Measurements from ENCODE around the gene SPINK2. TPM values are rescaled to one million over a fixed set of nuclear protein-coding genes. Genes with fewer than 3 reads are reported as not detected.

The SPINK2 gene
- total RNA-seq, 1 donor from 2014 or later = not detected

GRCh38 chr4:56796211-56796610 is 25.3 kb downstream of the SPINK2 start:
- Histone ChIP-seq H3K36me3 (ENCODE audit: insufficient read depth, low read length) (no peaks in the 10 kb centered on the region), H3K27me3 (ENCODE audit: insufficient read depth, low read length) (no peaks in the 10 kb centered on the region), H2AFZ (ENCODE audit: low read depth, low read length) (no peak overlapping the region), H3K4me3 (ENCODE audit: insufficient read depth, low read depth, low read length) (no peak overlapping the region), H3K79me2 (ENCODE audit: insufficient read depth, low read length) (no peaks in the 10 kb centered on the region), H3K27ac (ENCODE audit: low read depth, low read length) (no peak overlapping the region), H3K4me2 (ENCODE audit: low read length) (no peak overlapping the region), H3K9me3 (ENCODE audit: insufficient read depth, low read depth, low read length) (no peaks in the 10 kb centered on the region), H3K9ac (ENCODE audit: low read length) (no peak overlapping the region), H4K20me1 (ENCODE audit: insufficient read depth, low read length) (no peaks in the 10 kb centered on the region), H3K4me1 (ENCODE audit: insufficient read depth, low read length) (peaks cover 6% of the 10 kb centered on the region)
- H3K9me3 Mint-ChIP-seq (ENCODE audit: unreplicated experiment) = no peaks in the 10 kb centered on the region
- H3K27ac Mint-ChIP-seq (ENCODE audit: unreplicated experiment) = no peak overlapping the region
- H3K36me3 Mint-ChIP-seq (ENCODE audit: low read depth, unreplicated experiment) = no peaks in the 10 kb centered on the region
- H3K4me1 Mint-ChIP-seq (ENCODE audit: low read depth, unreplicated experiment) = no peaks in the 10 kb centered on the region
- FAIRE-seq = no peak
- no peak overlapping the region for H3K4me3 Mint-ChIP-seq (ENCODE audit: unreplicated experiment)
- no peak for DNase-seq (ENCODE audit: low read depth)
- no peak for TF ChIP-seq CTCF (IDR thresholded peaks at IDR 0.05; ENCODE audit: insufficient read depth, low read depth, low read length)
- TF ChIP-seq EZH2 (IDR thresholded peaks at IDR 0.05; ENCODE audit: insufficient read depth, low read length) = no peak
- peaks cover 3% of the 10 kb centered on the region for H3K27me3 Mint-ChIP-seq (ENCODE audit: low read depth, unreplicated experiment)

DNA sequence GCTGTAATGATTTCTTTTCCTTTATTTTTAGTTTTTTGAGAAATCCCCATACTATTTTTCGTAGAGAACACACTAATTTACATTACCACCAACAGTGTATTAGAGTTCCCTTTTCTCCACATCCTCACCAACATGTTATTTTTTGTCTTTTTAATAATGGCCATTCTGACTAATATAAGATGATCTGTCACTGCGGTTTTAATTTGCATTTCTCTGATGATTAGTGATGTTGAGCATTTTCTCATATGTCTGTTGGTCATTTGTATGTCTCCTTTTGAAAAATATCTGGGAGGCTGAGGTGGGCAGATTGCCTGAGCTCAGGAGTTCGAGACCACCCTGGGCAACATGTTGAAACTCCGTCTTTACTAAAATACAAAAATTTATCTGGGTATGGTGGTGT is 30.2 kb downstream of the SPINK2 start:
- Mint-ChIP-seq H3K4me1 (ENCODE audit: low read depth, unreplicated experiment) (peaks cover 6% of the 10 kb centered on the region), H3K27ac (ENCODE audit: unreplicated experiment) (no peak overlapping the region), H3K27me3 (ENCODE audit: low read depth, unreplicated experiment) (peaks cover 3% of the 10 kb centered on the region), H3K9me3 (ENCODE audit: unreplicated experiment) (no peaks in the 10 kb centered on the region), H3K36me3 (ENCODE audit: low read depth, unreplicated experiment) (no peaks in the 10 kb centered on the region), H3K4me3 (ENCODE audit: unreplicated experiment) (no peak overlapping the region)
- no peaks in the 10 kb centered on the region for H3K36me3 ChIP-seq (ENCODE audit: insufficient read depth, low read length)
- DNase-seq (ENCODE audit: low read depth) (no peak), FAIRE-seq (no peak)
- TF ChIP-seq CTCF (IDR thresholded peaks at IDR 0.05; ENCODE audit: insufficient read depth, low read depth, low read length) = no peak
- no peak for TF ChIP-seq EZH2 (IDR thresholded peaks at IDR 0.05; ENCODE audit: insufficient read depth, low read length)
- H3K27me3 ChIP-seq (ENCODE audit: insufficient read depth, low read length) = no peaks in the 10 kb centered on the region
- no peak overlapping the region for H3K9ac ChIP-seq (ENCODE audit: low read length)
- no peaks in the 10 kb centered on the region for H3K9me3 ChIP-seq (ENCODE audit: insufficient read depth, low read depth, low read length)
- no peaks in the 10 kb centered on the region for H3K79me2 ChIP-seq (ENCODE audit: insufficient read depth, low read length)
- H3K4me2 ChIP-seq (ENCODE audit: low read length) = no peak overlapping the region
- H3K27ac ChIP-seq (ENCODE audit: low read depth, low read length) = no peak overlapping the region
- H4K20me1 ChIP-seq (ENCODE audit: insufficient read depth, low read length) = no peaks in the 10 kb centered on the region
- H3K4me1 ChIP-seq (ENCODE audit: insufficient read depth, low read length) = peaks cover 10% of the 10 kb centered on the region
- H2AFZ ChIP-seq (ENCODE audit: low read depth, low read length) = no peak overlapping the region
- H3K4me3 ChIP-seq (ENCODE audit: insufficient read depth, low read depth, low read length) = no peak overlapping the region

DNA sequence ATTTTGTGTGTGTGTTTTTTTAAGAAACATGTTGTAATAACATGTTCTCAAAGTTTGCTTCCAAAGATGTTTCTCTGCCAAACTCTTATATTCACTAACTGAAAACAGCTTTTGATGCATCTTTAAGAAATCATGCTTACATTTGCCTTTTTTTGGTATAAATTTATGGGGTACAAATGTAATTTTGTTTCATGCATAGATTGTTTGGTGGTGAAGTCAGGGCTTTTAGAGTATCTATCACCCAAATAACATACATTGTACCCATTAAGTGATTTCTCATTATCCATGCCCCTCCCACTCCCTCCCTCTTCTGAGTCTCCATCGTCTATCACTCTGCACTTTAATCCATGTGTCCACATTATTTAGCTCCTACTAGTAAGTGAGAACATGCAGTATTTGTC is 30.8 kb downstream of the SPINK2 start:
- Mint-ChIP-seq H3K9me3 (ENCODE audit: unreplicated experiment) (no peaks in the 10 kb centered on the region), H3K27ac (ENCODE audit: unreplicated experiment) (no peak overlapping the region), H3K4me1 (ENCODE audit: low read depth, unreplicated experiment) (peaks cover 6% of the 10 kb centered on the region), H3K27me3 (ENCODE audit: low read depth, unreplicated experiment) (no peaks in the 10 kb centered on the region), H3K4me3 (ENCODE audit: unreplicated experiment) (no peak overlapping the region), H3K36me3 (ENCODE audit: low read depth, unreplicated experiment) (no peaks in the 10 kb centered on the region)
- Histone ChIP-seq H3K4me1 (ENCODE audit: insufficient read depth, low read length) (peaks cover 10% of the 10 kb centered on the region), H3K9me3 (ENCODE audit: insufficient read depth, low read depth, low read length) (no peaks in the 10 kb centered on the region), H3K36me3 (ENCODE audit: insufficient read depth, low read length) (no peaks in the 10 kb centered on the region), H3K27ac (ENCODE audit: low read depth, low read length) (no peak overlapping the region), H4K20me1 (ENCODE audit: insufficient read depth, low read length) (no peaks in the 10 kb centered on the region), H3K27me3 (ENCODE audit: insufficient read depth, low read length) (no peaks in the 10 kb centered on the region), H3K4me2 (ENCODE audit: low read length) (no peak overlapping the region), H2AFZ (ENCODE audit: low read depth, low read length) (no peak overlapping the region), H3K9ac (ENCODE audit: low read length) (no peak overlapping the region), H3K79me2 (ENCODE audit: insufficient read depth, low read length) (no peaks in the 10 kb centered on the region), H3K4me3 (ENCODE audit: insufficient read depth, low read depth, low read length) (no peak overlapping the region)
- no peak for TF ChIP-seq CTCF (IDR thresholded peaks at IDR 0.05; ENCODE audit: insufficient read depth, low read depth, low read length)
- TF ChIP-seq EZH2 (IDR thresholded peaks at IDR 0.05; ENCODE audit: insufficient read depth, low read length) = no peak
- DNase-seq (ENCODE audit: low read depth) = no peak
- no peak for FAIRE-seq
